H9 (cell line): ENCODE results near the gene NUDT4. TPM values are rescaled to one million over a fixed set of nuclear protein-coding genes. Genes with fewer than 3 reads are reported as not detected.

Source experiments
- DNase-seq: peaks from one replicate; pipeline ENCODE4 v3.0.0-alpha.2; 2017
- H2AFZ ChIP-seq: one replicate; pipeline ENCODE4 v1.6.1; 2013; ENCODE audit warnings: mild to moderate bottlenecking, low read length, control low read depth, moderate library complexity
- H2AK5ac ChIP-seq: 2 replicates; pipeline ENCODE4 v1.6.1; 2013; ENCODE audit warnings: low read length, control low read depth, mixed read lengths; ENCODE audit not compliant: insufficient read length
- H2BK120ac ChIP-seq: one replicate; pipeline ENCODE4 v1.6.1; 2013; ENCODE audit warnings: low read depth, mild to moderate bottlenecking, low read length, control low read depth, inconsistent platforms; ENCODE audit not compliant: poor library complexity, severe bottlenecking
- H2BK12ac ChIP-seq: 2 replicates; pipeline ENCODE4 v1.6.1; 2013; ENCODE audit warnings: low read length, control low read depth, mixed read lengths, low read depth; ENCODE audit not compliant: insufficient read length
- H2BK15ac ChIP-seq: 2 replicates; pipeline ENCODE4 v1.6.1; 2013; ENCODE audit warnings: low read depth, low read length, control low read depth
- H2BK20ac ChIP-seq: one replicate; pipeline ENCODE4 v1.6.1; 2013; ENCODE audit warnings: low read depth, mild to moderate bottlenecking, low read length, control low read depth, inconsistent platforms; ENCODE audit not compliant: poor library complexity, severe bottlenecking
- H2BK5ac ChIP-seq: 2 replicates; pipeline ENCODE4 v1.6.1; 2013; ENCODE audit warnings: low read length, control low read depth, mixed read lengths; ENCODE audit not compliant: insufficient read length
- H3K14ac ChIP-seq: 2 replicates; pipeline ENCODE4 v1.6.1; 2013; ENCODE audit warnings: low read length, control low read depth; ENCODE audit not compliant: insufficient read depth
- H3K18ac ChIP-seq: 2 replicates; pipeline ENCODE4 v1.6.1; 2013; ENCODE audit warnings: low read depth, mild to moderate bottlenecking, mixed read lengths, low read length, control low read depth; ENCODE audit not compliant: insufficient read length
- H3K23ac ChIP-seq: 2 replicates; pipeline ENCODE4 v1.6.1; 2013; ENCODE audit warnings: low read length, control low read depth, mixed read lengths, low read depth; ENCODE audit not compliant: insufficient read length
- H3K23me2 ChIP-seq: 2 replicates; pipeline ENCODE4 v1.6.1; 2013; ENCODE audit warnings: low read depth, mild to moderate bottlenecking, mixed read lengths, low read length, control low read depth; ENCODE audit not compliant: insufficient read length, poor library complexity, severe bottlenecking
- H3K27ac ChIP-seq: 2 replicates; pipeline ENCODE4 v1.5.1; 2013; ENCODE audit warnings: low read length, control low read depth, mixed read lengths, low read depth; ENCODE audit not compliant: insufficient read length
- H3K27me3 ChIP-seq: 2 replicates; pipeline ENCODE4 v1.6.1; 2013; ENCODE audit warnings: low read length, control low read depth, inconsistent platforms; ENCODE audit not compliant: insufficient read depth
- H3K4ac ChIP-seq: 2 replicates; pipeline ENCODE4 v1.6.1; 2013; ENCODE audit warnings: low read depth, mild to moderate bottlenecking, control low read depth, inconsistent platforms, low read length, moderate library complexity
- H3K4me1 ChIP-seq: 2 replicates; pipeline ENCODE4 v1.6.1; 2013; ENCODE audit warnings: low read length, control low read depth, inconsistent platforms; ENCODE audit not compliant: insufficient read depth
- H3K4me2 ChIP-seq: 2 replicates; pipeline ENCODE4 v1.6.1; 2013; ENCODE audit warnings: low read length, control low read depth, mixed read lengths; ENCODE audit not compliant: insufficient read length, insufficient read depth
- H3K56ac ChIP-seq: 2 replicates; pipeline ENCODE4 v1.6.1; 2013; ENCODE audit warnings: low read depth, mild to moderate bottlenecking, mixed read lengths, low read length, control low read depth; ENCODE audit not compliant: insufficient read length
- H3K79me1 ChIP-seq: 2 replicates; pipeline ENCODE4 v1.6.1; 2013; ENCODE audit warnings: low read depth, mild to moderate bottlenecking, moderate library complexity, low read length, control low read depth, inconsistent platforms; ENCODE audit not compliant: insufficient read depth, poor library complexity, severe bottlenecking
- H3K79me2 ChIP-seq: 2 replicates; pipeline ENCODE4 v1.6.1; 2013; ENCODE audit warnings: low read length, control low read depth, inconsistent platforms; ENCODE audit not compliant: insufficient read depth
- H3K9ac ChIP-seq: 2 replicates; pipeline ENCODE4 v1.6.1; 2013; ENCODE audit warnings: low read length, control low read depth, mixed read lengths; ENCODE audit not compliant: insufficient read length; ENCODE audit errors: extremely low read depth
- H3K9me3 ChIP-seq: one replicate; pipeline ENCODE4 v1.6.1; 2013; ENCODE audit warnings: low read depth, low read length, inconsistent platforms; ENCODE audit not compliant: control insufficient read depth
- H3T11ph ChIP-seq: one replicate; pipeline ENCODE4 v1.6.1; 2013; ENCODE audit warnings: mild to moderate bottlenecking, low read length, control low read depth, inconsistent platforms
- H4K20me1 ChIP-seq: one replicate; pipeline ENCODE4 v1.6.1; 2013; ENCODE audit not compliant: control insufficient read depth, insufficient read length, insufficient read depth
- H4K5ac ChIP-seq: 2 replicates; pipeline ENCODE4 v1.6.1; 2013; ENCODE audit warnings: low read depth, mild to moderate bottlenecking, mixed read lengths, low read length, control low read depth; ENCODE audit not compliant: insufficient read length
- H4K8ac ChIP-seq: replicated peaks from 2 replicates; pipeline ENCODE4 v1.6.1; 2013; ENCODE audit warnings: low read length, control low read depth, mixed read lengths, low read depth; ENCODE audit not compliant: insufficient read length
- H4K91ac ChIP-seq: 2 replicates; pipeline ENCODE4 v1.6.1; 2013; ENCODE audit warnings: low read depth, mild to moderate bottlenecking, moderate library complexity, mixed read lengths, low read length, control low read depth; ENCODE audit not compliant: insufficient read length
- H3K27ac Mint-ChIP-seq, 3 experiments: 2 replicates in 2 of 3; 3 replicates in 1 of 3; pipeline ENCODE4 v1.8.0; 2020 to 2021; ENCODE audit warnings: mixed read lengths in 3 of 3, mild to moderate bottlenecking in 1 of 3, moderate library complexity in 1 of 3
- H3K27me3 Mint-ChIP-seq: 2 replicates; pipeline ENCODE4 v1.8.0; 2021; ENCODE audit warnings: low read depth, mild to moderate bottlenecking, moderate library complexity, mixed read lengths
- H3K36me3 Mint-ChIP-seq, 3 experiments: 2 replicates in 2 of 3; 3 replicates in 1 of 3; pipeline ENCODE4 v1.8.0; 2020 to 2021; ENCODE audit warnings: low read depth in 3 of 3, mixed read lengths in 3 of 3; ENCODE audit not compliant: insufficient read depth in 1 of 3
- H3K4me1 Mint-ChIP-seq, 2 experiments: 2 replicates each; pipeline ENCODE4 v1.8.0; 2020; ENCODE audit warnings: mixed read lengths in 2 of 2
- H3K4me3 Mint-ChIP-seq, 2 experiments: 2 replicates in 1 of 2; 3 replicates in 1 of 2; pipeline ENCODE4 v1.8.0; 2020 to 2021; ENCODE audit warnings: mild to moderate bottlenecking in 2 of 2, mixed read lengths in 2 of 2, moderate library complexity in 1 of 2
- H3K9me3 Mint-ChIP-seq, 2 experiments: 2 replicates in 1 of 2; 3 replicates in 1 of 2; pipeline ENCODE4 v1.8.0; 2020; ENCODE audit warnings: mild to moderate bottlenecking in 2 of 2, mixed read lengths in 2 of 2, moderate library complexity in 1 of 2
- CTCF ChIP-seq: fragments of 200-600 bp; sonication (generic); conservative IDR thresholded peaks from 3 replicates; pipeline ENCODE4 v1.8.0; 2021; ENCODE audit warnings: antibody characterized with exemption, mild to moderate bottlenecking
- WGBS: extraction: QIAGEN DNeasy Blood & Tissue Kit; methylation state at CpG from one replicate; pipeline ENCODE4 v1.1.7; 2013; ENCODE audit warnings: missing lambda C conversion rate, low lambda C conversion rate, mixed read lengths; ENCODE audit not compliant: insufficient read length; ENCODE audit errors: extremely low coverage; 5-methylcytosine and 5-hydroxymethylcytosine counted together
- total RNA-seq: library from RNA; stranded (reverse); gene quantifications from 2 replicates; pipeline ENCODE4 v1.2.1, GENCODE V29; 2021

Gene NUDT4
- total RNA-seq, 1 experiment from 2014 or later = 40.6 TPM

DNA sequence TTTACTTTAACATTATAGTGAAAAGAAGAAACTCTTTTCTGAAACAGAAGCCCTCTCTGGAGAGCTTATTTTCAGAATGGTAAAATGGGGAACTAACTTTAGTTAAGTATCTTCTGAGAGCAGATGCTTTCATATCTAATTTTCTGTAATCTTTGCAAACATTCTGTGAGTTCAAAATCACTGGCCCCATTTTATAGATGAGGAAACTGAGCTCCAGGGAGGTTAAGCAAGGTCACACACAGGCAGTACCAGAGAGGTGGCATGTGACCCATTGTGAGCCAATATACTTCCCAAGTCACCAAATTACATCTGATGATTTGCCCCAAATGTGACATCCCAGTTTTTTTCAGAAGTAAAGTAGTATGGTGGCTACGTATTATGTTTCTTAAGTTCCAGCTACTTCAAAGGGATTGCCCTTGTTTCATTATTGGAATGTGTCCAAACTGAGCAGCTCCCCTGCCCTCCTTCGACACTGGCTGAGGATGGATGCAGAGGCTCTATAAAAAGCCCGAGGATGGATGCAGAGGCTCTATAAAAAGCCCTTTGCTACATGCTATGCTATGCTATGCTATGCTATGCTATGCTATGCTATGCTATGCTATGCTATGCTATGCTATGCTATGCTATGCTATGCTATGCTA lies 36.2 kb upstream of the NUDT4 start:
- Mint-ChIP-seq H3K4me3 (no peak overlapping the region), H3K36me3 (no peaks in the 10 kb centered on the region), H3K4me1 (peaks cover 0 to under 1% of the 10 kb centered on the region in 2 experiments; a peak in 1 of 4 replicates), H3K27ac (no peak overlapping the region), H3K9me3 (no peaks in the 10 kb centered on the region), H3K27me3 (no peaks in the 10 kb centered on the region)
- no peak overlapping the region for H3K27ac ChIP-seq
- H2BK12ac ChIP-seq = no peak overlapping the region
- no peaks in the 10 kb centered on the region for H3K23me2 ChIP-seq
- no peak overlapping the region for H3K18ac ChIP-seq
- H4K91ac ChIP-seq = no peak overlapping the region
- H2BK15ac ChIP-seq = no peak overlapping the region
- no CpG with 5 or more reads among the region's 3 CpGs for WGBS
- H4K20me1 ChIP-seq = no peaks in the 10 kb centered on the region
- DNase-seq = no peak
- H2AK5ac ChIP-seq = no peak overlapping the region
- H4K8ac ChIP-seq = no peak overlapping the region
- H3K9ac ChIP-seq = no peak overlapping the region
- H3K79me1 ChIP-seq = no peaks in the 10 kb centered on the region
- no peak overlapping the region for H3K4me2 ChIP-seq
- no peak overlapping the region for H3K4ac ChIP-seq
- H3K56ac ChIP-seq = no peak overlapping the region
- H3T11ph ChIP-seq = no peak overlapping the region
- no peak overlapping the region for H2BK120ac ChIP-seq
- no peak overlapping the region for H2BK5ac ChIP-seq
- H3K27me3 ChIP-seq = no peaks in the 10 kb centered on the region
- no peak for TF ChIP-seq CTCF
- no peak overlapping the region for H3K23ac ChIP-seq
- H3K4me1 ChIP-seq = no peaks in the 10 kb centered on the region
- no peak overlapping the region for H4K5ac ChIP-seq
- H2BK20ac ChIP-seq = no peak overlapping the region
- H3K79me2 ChIP-seq = no peaks in the 10 kb centered on the region
- H3K9me3 ChIP-seq = no peaks in the 10 kb centered on the region
- H3K14ac ChIP-seq = no peak overlapping the region
- H2AFZ ChIP-seq = no peak overlapping the region
